Osteocyte (in vitro differentiated cells): ENCODE results near the gene SHC1. TPM values are rescaled to one million over a fixed set of nuclear protein-coding genes. Genes with fewer than 3 reads are reported as not detected.

Experiments used
- DNase-seq: peaks from one replicate; pipeline ENCODE4 v3.0.0; 2021; ENCODE audit warnings: mixed read lengths; ENCODE audit not compliant: unreplicated experiment; ENCODE audit errors: extremely low spot score
- H3K27ac Mint-ChIP-seq: one replicate; pipeline ENCODE4 v1.8.0; 2021; ENCODE audit warnings: mild to moderate bottlenecking, mixed read lengths; ENCODE audit not compliant: unreplicated experiment
- H3K27me3 Mint-ChIP-seq: one replicate; pipeline ENCODE4 v1.8.0; 2021; ENCODE audit warnings: mixed read lengths; ENCODE audit not compliant: unreplicated experiment
- H3K36me3 Mint-ChIP-seq: one replicate; pipeline ENCODE4 v1.8.0; 2021; ENCODE audit warnings: mixed read lengths; ENCODE audit not compliant: unreplicated experiment
- H3K4me1 Mint-ChIP-seq: one replicate; pipeline ENCODE4 v1.8.0; 2021; ENCODE audit warnings: mixed read lengths; ENCODE audit not compliant: unreplicated experiment
- H3K4me3 Mint-ChIP-seq: one replicate; pipeline ENCODE4 v1.8.0; 2021; ENCODE audit warnings: mild to moderate bottlenecking, moderate library complexity, mixed read lengths; ENCODE audit not compliant: unreplicated experiment
- H3K9me3 Mint-ChIP-seq: one replicate; pipeline ENCODE4 v1.8.0; 2021; ENCODE audit warnings: mixed read lengths; ENCODE audit not compliant: unreplicated experiment
- CTCF ChIP-seq: fragments of 200-600 bp; sonication (generic); IDR thresholded peaks from 2 replicates; pipeline ENCODE4 v1.5.0; 2021; ENCODE audit warnings: antibody characterized with exemption, mild to moderate bottlenecking, moderate library complexity
- total RNA-seq: library from RNA; stranded (reverse); gene quantifications from 2 replicates; pipeline ENCODE4 v1.2.1, GENCODE V29; 2021

Gene SHC1
- total RNA-seq, 1 donor from 2014 or later: 239 TPM

DNA sequence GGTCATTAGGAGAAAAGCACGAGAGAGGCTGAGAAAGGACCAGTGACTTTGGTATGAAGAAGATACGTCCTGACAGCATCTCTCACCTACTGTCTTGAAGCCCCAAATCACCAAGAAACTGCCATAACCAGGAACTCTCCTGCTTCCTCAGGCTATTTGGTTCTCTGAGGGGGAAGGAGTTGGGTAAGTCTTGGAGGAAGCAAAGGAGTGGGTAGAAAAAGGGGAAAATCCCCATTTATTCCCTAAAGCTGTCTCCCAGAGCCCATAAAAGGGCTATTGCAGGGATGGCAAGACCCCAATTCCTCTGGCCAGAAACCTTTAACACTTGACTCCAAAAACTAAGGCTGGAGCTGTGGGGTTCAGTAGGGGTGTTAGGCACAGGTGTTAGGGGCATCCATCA is 12.5 kb downstream of the SHC1 start:
- Mint-ChIP-seq H3K9me3 (no peaks in the 10 kb centered on the region), H3K4me1 (peaks cover 54% of the 10 kb centered on the region), H3K36me3 (peaks cover 5% of the 10 kb centered on the region), H3K4me3 (no peak overlapping the region), H3K27me3 (no peaks in the 10 kb centered on the region), H3K27ac (no peak overlapping the region)
- TF ChIP-seq CTCF: no peak
- DNase-seq: no peak

GRCh38 chr1:154957091-154957657 is 13.4 kb downstream of the SHC1 start:
- Mint-ChIP-seq H3K27me3 (no peaks in the 10 kb centered on the region), H3K4me1 (peaks cover 55% of the 10 kb centered on the region), H3K36me3 (peaks cover 6% of the 10 kb centered on the region), H3K4me3 (peak overlapping the region; percentile 90), H3K9me3 (no peaks in the 10 kb centered on the region), H3K27ac (peak overlapping the region; percentile 98)
- DNase-seq: no peak
- TF ChIP-seq CTCF: no peak

GRCh38 chr1:154956544-154956941 is 14.0 kb downstream of the SHC1 start:
- Mint-ChIP-seq H3K4me3 (peak overlapping the region; percentile 90), H3K9me3 (no peaks in the 10 kb centered on the region), H3K36me3 (peaks cover 6% of the 10 kb centered on the region), H3K27ac (peak overlapping the region; percentile 98), H3K27me3 (no peaks in the 10 kb centered on the region), H3K4me1 (peaks cover 58% of the 10 kb centered on the region)
- no peak for TF ChIP-seq CTCF
- DNase-seq: no peak

GRCh38 chr1:154955718-154956543 is 14.6 kb downstream of the SHC1 start, which contains the start of gene PBXIP1:
TSS of gene PBXIP1 (minus strand) at chr1:154956099. CDS start at chr1:154953721, 2,378 bp downstream.
- no peaks in the 10 kb centered on the region for H3K9me3 Mint-ChIP-seq
- DNase-seq: peak; percentile 91
- peak within 1 kb of the TSS; percentile 90 for H3K4me3 Mint-ChIP-seq
- TF ChIP-seq CTCF: peak; percentile 61
- no peaks in the 10 kb centered on the region for H3K27me3 Mint-ChIP-seq
- peaks cover 55% of the 10 kb centered on the region for H3K4me1 Mint-ChIP-seq
- peak within 1 kb of the TSS; percentile 98 for H3K27ac Mint-ChIP-seq
- H3K36me3 Mint-ChIP-seq: peaks cover 6% of the 10 kb centered on the region

- H3K4me1 Mint-ChIP-seq: peaks cover 48% of the 10 kb centered on the region
Observed at GRCh38 chr1:154955039-154955717, 15.4 kb downstream of the SHC1 start.

More at GRCh38 chr1:154955039-154955717, 15.4 kb downstream of the SHC1 start:
- TF ChIP-seq CTCF: no peak
- no peak for DNase-seq
- H3K27ac Mint-ChIP-seq: peak overlapping the region; percentile 98
- no peaks in the 10 kb centered on the region for H3K27me3 Mint-ChIP-seq
- peaks cover 12% of the 10 kb centered on the region for H3K36me3 Mint-ChIP-seq
- H3K9me3 Mint-ChIP-seq: no peaks in the 10 kb centered on the region
- H3K4me3 Mint-ChIP-seq: peak overlapping the region; percentile 90
